HPDE6-E6E7 (cell line): ENCODE results near the gene RBM12.

Source experiments
- DNase-seq: peaks from one replicate; pipeline ENCODE4 v3.0.0; 2011; ENCODE audit warnings: missing footprints; ENCODE audit errors: extremely low spot score

RBM12 gene

DNA sequence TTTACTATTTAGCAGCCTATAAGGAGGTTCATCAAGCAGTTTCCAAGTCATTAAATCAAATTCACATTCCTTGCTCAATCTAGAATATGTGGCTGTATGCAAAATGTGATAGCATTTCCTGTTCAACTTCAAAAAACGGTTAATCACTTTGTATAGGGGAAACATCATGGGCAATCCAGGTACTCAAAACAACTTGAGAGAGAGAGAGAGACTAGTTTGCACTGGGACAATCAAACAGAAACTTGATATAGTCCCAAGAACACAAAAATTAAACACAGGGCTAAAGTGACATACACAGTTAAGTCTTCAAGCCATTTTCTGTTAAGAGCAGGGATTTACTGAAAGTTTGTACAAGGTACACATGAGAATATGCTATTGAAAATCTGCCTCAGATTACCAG, 7.4 kb downstream of the RBM12 start:
- no peak for DNase-seq

DNA sequence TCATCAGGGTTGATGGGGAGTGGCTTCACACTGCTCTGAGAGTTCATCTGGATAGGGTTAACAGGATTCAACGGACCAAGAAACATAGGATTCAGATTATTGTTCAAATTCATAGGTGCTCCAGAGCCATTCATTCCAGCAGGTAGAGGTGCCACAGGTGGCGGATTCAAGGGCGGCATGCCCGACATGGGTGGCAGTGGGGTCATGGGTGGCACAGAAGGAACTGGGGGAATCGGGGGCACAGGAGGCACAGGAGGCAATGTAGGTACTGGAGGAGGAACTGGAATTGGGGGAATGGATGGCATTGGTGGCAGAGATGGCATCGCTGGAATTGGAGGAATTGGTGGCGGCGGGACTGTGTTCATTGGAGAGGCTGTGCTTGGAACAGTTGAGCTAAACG, 10.3 kb downstream of the RBM12 start:
- no peak for DNase-seq

DNA sequence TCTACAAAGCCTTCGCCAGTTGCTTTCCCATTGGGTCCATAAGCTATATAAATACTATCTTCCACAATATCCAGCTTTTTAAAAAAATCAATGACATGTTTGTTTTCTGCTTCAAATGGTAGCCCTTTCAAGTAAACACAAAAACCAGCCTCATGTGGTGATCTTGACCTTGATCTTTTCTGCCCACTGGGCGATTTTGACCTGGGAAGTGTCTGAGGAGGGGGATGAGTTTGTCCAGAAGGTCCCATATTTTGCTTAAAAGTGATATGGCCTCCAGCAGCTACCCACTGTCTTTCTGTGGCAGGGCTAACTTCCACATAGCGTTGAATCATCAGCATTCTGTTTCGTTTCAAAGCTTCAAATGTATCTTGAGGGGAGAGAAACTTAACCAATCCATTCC, 10.8 kb downstream of the RBM12 start:
- DNase-seq, result no peak

DNA sequence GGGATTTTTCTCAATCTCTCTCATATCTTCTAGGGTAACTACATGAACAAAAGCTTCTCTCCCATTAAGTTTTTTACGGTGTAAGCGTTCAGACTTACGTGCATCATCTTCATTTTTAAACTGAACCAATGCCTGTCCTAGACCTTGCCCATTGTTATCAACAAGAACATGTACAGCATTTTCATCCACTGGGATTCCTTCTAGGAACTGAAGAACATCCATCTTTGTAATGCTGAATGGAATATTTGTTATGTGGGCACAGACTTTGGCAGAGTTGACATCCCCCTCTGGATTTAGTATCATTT, 11.3 kb downstream of the RBM12 start:
- DNase-seq, result no peak

DNA sequence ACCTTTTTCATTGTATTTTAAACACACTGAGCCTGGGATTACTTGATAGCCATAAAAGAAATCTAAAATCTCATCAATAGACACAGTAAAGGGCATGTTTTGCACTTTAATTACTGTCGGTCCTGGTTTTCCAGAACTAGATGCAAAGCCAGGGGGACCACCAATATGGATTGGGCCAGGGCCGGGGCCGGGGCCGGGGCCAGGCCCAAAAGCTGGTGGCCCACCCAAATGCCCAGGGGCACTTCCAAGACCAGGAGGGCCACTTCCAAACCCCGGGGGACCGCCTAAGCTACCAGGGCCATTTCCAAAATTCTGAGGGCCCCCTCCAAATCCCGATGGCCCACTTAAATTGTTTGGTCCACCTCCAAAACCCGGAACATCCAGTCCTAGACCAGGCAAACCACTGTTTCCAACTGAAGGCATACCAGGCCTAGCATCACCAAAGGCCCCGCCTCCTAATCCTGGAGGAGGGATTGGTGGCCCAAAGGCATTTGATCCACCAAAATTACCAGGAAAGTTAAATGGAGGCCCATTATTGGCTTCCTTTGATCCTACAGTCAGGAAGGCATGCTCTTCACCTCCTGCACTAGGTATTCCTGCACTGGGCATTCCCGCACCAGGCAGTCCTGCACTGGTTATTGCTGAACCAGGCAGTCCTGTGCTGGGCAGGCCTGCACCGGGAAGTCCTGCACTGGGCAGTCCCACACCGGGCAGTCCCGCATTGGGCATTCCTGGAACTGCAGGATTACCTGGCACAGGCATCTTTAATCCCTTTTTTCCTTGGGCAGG, 11.9 kb downstream of the RBM12 start:
- no peak for DNase-seq

DNA sequence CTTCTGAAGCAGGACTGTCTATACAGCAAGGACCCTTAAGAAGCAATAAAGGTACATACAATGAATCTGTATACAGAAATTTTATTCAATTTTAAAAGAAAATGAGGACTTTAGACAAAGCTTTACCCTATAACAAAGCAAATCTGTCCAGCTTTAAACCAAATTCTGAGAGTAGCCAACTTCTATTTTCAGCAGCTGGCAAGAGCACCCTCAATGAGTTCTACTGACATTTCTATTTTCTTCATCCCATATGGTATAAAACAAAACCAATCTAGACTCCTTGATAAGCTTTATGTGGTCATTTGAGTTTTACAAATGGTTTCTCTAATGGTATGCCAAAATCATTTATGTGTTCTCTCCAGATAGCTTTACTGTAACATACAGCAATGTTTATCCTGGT, 12.7 kb downstream of the RBM12 start:
- DNase-seq, result no peak

DNA sequence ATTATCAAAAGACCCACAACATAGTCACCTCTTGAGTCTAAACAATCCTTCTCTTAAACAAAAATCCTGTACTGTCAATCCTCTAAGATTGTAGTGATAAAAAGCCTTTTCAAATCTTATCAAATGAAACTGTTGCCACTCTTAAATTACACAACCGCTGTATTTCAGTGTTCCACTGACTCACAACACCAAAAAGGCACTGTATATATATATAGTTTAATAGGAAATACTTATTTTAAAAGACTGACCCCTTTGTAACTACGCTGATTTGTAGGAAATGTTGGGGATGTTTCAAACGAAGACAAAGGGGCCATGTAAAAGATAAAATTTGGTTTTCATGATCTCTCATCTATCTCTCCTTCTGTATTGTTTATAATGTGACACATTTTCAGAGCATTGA, 14.1 kb downstream of the RBM12 start:
- no peak for DNase-seq

DNA sequence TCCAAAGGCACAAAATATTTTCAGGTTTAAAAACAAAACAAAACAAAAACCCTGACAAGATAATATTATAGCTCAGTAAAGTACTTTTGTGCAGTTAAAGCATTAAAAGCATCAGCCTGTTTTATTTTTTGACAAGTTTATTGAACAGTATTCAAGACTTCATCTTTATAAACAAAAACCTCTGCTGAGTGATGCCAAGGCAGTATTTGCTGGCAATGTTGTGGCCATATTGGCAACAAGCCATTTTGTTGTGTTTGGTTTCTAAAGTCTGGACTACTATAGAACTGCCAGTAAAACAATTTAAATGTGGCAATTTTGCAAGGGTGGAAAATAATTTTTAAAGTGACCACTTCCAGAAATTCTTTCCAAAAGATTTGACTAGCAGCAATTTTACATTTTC, 15.9 kb downstream of the RBM12 start:
- no peak for DNase-seq

DNA sequence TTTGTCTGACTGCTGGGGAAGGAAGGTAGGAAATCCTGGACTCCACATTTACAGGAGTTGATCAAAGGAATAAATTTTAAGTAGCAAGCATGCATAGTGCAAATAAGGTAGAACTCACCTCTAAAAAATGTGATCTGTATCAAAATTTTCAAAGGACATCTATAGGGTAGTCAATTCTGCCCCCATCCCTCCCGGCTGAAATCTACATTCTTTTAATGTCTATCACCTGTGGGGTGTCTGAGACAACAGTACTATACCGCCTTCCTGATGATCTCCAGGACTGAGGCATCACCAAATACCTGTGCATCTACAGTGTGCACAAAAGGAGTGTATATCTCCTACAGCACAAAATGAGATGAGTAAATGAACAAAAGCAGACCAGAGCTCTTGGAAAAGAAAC, 19.9 kb downstream of the RBM12 start:
- DNase-seq, result no peak

DNA sequence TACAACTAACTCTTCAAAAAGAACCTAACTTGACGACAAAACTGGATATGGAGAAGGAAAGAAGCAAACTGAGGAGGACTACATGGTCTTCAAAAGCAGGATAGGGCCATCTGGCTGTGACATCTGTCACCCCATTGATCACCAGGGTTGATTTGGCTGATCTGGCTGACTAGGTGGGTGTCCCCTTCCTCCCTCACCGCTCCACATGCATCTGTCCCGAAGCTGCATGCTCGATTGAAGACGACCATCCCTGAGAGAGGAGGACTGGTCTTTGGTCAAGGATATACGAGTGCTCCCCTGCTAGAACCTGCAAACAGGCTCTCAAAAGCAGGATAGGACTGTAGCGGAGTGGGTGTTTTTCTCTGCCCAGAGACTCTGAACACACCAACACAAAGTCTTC, 21.7 kb downstream of the RBM12 start:
- no peak for DNase-seq

DNA sequence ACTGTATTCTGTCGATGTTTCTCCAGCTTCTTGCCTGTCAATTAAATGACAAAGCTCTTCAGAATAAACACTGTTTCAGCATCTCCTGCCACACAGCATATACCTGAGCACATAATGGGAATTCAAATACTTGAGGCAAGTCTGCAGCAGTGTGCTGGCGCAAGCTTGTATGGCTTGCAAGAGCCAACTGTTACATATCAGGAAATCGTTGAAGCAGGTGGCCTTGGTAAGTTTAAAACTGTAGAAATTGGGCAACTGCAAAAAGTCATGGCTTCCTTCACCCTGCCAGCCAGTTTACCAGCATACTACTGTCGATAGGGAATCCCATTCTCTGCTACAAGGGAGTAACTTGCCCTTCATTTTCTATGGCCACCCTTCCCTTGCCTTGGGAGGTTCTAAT, 23.0 kb downstream of the RBM12 start:
- no peak for DNase-seq

DNA sequence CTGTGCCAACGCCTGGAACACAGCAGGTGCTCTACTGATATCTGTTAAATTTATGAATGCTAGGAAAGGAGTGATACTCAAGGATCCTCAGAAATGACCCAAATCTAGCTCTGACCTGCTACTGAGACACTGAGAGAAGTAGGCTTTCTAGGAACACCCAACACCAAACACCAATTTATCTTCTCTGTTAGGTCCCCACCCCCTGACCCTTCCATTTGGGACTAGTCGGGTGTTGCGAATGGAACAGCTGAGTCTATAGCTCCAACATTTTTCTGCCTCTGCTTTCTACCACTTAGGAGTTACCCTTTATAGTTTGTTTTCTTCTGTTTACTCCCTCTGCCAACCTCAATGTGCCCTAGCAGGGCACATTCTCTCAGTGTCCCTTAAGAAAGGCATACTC, 24.0 kb downstream of the RBM12 start:
- no peak for DNase-seq

DNA sequence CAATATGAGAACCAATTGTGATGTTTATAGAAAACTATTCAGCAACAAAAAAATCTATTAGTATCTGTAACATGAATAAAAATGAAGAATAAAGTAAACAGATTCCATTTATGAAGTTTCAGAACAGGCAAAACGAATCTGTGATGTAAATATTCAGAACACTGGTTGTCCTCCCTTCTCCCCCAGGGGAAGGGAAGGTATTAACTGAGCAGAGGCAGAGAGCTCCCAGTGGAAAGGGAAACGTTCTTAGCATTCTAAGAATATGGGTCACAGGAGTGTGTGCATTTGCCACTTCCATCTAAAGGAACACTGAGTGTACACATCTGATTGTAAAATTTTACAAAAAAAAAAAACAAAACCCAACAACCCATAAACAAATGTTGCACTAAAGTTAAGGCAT, 25.9 kb downstream of the RBM12 start:
- no peak for DNase-seq

DNA sequence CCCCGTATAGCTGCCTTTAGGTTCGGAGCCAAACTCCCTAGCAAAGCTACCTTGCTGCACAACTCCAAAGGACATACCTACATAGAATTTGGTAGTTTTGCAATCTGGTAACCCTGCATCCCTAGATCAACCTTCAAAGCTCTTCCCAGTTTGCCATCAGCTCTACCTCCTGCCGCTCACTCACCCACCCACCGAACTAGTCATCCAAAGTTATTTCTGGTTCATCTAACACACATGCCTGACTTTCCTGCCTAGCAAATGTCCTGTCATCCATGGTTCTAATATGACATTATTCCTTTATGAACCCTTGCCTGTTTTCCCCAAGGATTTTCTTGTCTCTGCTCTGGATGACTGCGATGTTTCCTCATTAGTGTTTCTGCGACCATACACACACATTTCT, 27.4 kb downstream of the RBM12 start:
- DNase-seq, result no peak

DNA sequence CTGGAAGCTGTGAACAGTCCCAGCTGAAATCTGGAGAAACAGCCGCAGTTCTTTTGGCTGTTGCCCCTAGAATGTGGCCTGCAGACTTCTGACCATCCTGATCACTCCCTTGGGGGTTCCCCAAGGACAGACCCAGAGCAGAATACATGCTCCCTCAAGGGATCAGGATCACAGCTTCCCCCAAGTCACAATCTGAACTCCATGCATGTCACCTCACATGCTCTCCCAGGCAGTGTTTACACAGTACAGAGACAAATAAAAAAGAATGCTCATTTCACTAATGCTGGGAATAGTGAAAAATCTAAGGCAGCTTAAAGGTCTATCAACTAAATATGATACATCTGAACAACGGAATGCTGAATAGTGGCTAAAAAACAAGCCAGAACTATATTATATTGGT, 28.6 kb downstream of the RBM12 start:
- no peak for DNase-seq

DNA sequence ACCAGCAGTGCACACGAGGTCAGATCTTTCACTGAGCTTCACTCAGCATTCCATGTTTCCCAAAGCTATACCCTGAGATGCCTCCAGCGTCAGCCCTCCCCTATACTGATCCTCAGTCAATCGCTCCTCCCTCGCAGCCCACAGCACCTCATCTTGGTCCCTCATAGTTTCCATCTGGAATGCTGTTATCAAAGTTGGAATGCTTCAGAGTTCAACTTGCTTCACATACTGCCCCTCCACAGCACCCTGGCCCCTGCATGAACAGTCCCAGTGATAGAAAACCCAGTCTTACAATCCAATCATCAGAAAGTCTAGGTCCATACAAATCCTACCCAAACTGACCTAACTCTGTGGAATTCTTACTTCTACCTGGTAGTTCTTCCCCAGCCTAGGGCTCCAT, 29.0 kb downstream of the RBM12 start:
- DNase-seq, result no peak

DNA sequence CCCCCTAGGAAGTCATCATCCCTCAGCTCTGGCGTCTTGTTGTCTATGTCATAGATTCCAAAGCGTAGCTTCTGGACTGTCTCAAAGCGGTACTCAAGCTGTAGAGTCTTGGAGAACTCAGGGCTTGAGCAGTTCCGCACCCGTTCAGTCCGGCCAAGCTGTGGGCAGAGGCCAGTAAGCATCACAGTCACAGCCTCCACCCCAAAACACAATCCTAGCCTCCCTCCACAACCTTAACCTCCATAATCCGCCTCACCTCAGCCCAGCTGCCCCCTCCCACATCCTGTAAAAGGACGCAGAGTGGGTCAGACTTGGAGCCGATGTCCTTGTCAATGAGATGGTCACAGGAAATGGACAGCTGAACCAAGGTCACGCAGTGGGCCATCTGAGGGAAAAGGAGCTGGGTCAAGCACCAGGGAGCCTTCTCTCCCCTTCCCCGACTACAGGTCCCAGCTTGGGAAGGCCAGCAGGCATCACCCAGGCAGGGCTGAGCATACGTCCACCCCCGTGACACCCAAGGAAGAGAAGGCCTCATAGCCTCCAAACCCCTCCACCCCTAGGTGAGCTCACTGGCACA, 32.1 kb downstream of the RBM12 start:
- no peak for DNase-seq

DNA sequence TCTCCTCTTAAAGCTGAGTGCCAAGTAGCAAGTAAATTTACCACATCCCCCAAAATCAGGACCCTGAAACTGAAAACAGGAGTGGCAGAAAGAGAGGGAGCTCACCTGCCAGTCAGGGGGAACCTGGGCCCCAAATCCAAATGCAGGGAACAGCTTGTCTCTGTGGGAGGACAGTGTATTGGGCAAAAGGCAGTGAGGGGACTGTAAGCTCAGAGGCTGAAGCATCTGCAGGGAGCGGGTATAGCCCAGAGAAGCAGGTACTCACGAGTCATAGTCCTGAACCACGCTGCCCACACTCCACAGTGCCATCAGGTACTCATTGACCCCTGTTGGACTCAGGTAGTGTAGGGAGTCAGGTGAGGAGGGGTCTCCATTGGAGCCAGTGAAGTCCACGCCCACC, 34.1 kb downstream of the RBM12 start:
- no peak for DNase-seq

DNA sequence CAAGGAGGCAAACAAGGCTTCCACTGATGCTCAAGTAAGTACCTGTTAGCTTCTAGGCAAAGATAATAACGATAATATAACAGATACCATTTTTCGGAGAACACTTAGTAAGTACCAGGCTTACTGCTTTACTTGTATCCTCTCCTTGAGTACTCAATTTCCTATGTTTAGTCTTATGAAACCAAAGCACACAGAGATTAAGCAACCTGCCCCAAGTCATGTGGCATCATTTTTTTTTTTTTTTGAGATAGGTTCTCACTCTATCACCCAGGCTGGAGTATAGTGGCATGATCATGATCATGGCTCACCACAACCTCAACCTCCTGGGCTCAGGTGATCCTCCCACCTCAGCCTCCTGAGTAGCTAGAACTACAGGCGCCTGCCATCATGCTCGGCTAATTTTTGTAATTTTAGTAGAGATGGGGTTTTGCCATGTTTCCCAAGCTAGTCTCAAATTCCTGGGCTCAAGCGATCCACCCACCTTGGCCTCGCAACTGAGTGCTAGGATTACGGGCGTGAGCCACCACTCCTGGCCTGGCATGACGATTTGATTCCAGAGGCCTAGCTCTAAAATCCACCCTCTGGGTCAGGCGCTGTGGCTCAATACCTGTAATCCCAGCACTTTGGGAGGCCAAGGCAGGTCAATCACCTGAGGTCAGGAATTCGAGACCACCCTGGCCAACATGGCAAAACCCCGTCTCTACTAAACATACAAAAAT, 35.1 kb downstream of the RBM12 start:
- DNase-seq, result no peak

DNA sequence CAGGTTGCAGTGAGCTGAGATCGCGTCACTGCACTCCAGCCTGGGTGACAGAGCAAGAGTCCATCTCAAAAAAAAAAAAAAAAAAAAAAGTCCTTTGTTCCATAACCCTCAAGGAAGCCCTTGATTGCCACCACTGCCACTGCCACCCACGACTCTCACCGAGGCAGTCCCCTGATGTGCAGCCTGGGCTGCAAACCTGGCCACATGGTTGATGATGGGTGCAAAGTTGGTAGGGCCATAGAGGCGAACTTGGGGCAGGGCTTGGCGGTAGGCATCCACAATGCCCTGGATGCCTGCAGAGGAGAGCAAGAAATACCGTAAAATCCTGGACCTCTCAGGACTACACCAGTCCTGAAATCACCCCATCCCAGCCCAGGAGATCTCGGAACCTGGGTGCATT, 37.6 kb downstream of the RBM12 start:
- no peak for DNase-seq

DNA sequence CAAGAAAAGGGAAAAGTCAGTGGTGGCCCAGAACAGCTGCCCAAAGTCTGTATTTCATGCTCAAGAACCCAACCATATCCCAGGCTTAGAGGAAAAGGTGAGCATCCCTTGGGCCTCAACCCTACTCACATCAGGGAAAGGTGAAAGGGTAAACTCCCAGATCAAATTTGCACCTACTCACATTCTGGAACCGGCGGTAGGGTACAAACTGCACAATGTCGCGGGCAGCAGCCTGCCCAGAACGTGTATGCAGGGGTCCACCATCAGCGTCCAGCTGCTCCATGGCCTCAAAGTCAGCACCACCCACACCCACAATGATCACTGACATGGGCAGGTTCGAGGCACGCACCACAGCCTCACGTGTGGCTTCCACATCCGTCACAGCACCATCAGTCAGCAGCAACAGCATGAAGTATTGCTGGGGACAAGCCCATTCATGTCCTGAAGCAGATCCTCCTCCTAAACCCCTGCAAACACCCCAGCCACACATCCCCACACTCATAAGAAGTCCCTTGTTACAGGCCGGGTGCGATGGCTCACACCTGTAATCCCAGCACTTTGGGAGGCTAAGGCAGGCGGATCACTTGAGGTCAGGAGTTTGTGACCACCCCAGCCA, 38.2 kb downstream of the RBM12 start:
- no peak for DNase-seq

DNA sequence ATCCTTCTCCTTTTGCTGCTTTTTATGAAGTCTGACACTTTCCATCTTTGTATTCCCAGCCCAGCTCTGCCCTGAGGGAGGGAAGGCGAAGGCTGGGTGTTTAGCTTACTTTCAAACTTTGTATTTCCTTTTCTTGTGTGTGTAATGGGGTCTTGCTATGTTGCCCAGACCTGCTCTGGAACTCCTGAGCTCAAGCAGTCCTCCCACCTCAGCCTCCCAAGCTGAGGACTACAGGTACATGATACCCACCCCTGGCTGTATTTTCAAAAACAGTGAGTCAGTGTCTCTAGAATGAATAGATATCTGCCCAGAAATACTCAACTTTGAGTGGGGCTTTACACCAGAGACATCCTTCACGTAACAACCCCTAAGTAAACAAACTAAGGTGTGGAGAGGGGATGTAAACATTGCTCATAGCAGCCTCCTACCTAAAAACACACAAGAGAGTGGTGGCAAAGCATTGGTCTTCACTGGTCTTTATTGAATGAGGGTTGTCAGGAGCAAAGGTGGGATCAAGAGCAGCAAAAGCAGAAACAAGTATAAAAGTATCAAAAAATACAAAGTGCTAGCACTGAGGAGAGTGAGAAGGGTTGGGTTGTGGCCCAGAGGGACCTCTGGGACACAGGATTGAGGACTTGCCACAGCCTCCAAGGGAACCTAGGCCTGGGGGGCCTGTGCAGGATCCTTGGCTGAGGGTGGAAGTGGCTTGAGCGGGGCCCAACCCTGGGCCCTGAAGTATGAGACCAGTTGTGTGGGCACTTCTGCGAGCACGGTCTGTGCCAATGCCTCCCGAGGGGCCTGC, 38.9 kb downstream of the RBM12 start:
- DNase-seq, result no peak
